Measurements from ENCODE around the gene FAM241B.

FAM241B gene

DNA sequence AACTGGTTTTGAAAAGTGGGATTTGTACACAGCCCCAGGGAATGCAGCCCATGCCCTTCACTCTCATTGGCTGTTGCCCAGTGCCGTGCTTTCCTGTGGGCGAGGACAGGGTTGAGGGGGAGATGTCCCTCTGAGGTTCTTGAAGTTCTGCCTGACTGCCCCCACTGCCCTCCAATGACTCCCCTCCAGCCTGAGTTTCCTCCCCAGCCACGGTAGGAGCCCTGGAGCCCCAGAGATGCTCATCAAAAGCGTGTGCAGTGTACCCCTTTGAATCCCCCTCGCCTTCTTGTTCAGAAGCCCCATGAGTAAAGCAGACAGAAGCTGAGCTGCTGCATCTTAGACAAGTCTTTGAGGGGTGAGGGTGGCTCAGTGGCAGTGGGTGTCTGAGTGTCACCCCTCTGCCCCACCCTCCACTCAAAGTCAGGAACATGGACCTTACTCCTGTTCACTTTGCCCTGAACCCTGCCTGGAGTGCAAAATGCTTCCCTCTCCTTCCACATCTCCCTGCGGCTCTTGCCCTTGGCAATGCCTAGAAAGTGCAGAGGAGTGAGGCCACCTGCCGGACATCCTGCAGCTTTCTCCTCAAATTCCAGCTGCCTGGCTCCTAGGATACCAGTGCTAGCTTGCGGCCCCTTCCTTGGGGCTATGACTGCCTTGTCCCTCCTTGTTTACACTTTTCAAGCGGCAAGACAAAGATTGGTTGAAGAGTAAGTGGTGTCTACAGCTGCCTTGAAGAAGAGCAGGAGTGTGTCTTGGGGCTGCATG, 19.9 kb downstream of the FAM241B start:
- DNase-seq, result no peak

DNA sequence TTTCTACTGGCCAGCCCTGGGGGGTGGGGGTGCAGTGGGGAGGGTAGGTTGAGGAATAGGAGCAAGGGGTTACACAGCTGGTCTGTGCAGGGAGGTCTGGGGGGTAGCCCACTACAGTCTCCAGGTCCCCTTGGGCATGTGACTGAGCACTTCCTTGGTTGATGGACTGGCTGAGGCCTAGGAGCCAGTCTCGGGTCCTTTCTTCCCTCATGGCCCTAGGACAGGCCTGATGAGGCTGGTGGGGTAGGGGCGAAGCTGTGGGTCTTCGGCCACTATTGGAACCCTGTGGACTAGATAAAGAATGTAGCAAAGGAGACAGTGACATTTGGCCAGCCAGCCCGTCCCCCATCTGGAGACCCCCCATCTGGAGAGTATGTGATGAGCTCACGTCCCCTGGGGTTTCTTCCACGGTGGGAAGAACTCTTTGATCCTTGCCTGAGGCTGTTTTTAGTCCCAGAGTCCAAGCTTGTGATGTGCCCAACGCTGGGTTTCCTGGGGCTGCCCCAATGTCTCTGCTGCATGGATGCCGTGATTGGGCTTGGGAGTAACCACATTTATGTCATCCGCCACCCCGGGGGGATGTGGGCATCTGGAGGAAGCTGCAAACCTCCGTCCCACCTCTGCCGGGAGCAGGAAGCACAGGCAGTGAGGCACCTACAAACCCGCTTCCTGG, 20.7 kb downstream of the FAM241B start:
- no peak for DNase-seq

DNA sequence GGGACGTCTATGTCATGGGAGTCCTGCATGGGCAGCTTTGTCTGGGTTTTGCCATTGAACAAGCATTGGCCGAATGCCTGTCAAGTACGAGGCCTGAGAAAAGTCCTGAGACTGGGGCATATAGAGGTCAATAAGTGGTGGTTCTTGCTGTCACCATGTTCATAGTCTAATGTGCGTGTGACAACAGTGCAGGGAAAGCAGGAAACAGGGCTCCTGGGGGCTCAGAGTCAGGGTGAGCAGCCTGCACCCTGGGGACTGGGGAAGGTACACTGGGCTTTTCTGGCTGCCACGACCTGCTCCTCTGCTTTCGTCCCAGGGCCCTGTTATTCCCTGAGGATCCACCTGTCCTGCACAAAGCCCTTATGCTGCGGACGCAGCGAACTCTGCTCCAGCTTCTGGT, 21.3 kb downstream of the FAM241B start:
- no peak for DNase-seq

DNA sequence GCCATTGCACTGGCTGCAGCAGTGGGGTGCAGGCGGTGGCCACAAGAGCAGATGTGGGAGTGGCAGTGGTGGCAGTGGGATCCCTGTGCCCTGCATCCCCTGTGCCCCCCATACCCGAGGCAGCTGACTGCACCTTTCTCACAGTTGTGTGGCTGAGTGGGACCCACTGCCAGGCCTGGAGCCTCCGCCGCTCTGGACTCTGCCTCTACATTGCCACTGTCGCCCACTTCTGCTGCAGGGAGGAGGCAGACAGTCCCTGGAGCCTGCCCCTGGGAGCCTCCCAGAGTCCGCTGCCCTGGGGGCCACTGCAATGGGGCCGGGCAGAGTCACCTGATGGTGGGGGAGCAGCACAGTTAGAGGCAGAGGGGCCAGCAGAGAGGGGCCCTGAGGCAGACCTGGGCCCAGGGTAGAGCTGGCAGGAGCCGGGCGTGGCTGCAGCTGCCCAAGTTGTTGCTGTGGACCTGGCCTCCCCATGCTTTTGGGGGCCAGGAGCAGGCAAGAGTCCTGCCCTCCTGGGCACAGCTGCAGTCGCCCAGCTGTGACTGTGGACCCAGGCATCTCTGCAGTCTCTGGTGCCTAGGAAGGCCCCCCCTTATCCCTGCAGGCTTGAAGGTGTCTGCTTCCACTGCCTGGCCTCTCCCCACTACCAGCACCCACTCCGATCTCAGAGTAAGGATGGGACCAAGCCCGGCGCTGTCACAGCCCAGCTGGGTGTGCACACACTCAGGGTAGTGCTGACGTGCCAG, 22.2 kb downstream of the FAM241B start:
- DNase-seq, result no peak

DNA sequence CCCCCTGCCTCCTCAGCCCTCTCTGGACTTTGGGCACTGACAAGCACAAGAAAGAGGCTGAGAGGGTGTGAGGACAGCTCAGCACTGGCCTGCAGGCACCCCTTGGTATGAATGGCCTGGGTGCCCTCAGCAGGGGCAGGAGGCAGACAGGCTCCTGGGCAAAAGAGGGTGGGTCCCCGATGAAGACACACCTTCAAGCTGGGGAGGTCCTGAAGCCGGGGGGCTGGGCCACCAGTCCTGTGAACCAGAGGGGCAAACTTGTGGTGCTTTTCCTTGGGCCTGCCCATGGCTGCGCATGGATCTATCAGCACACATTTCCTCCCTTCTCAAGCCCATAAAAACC, 22.8 kb downstream of the FAM241B start:
- no peak for DNase-seq

DNA sequence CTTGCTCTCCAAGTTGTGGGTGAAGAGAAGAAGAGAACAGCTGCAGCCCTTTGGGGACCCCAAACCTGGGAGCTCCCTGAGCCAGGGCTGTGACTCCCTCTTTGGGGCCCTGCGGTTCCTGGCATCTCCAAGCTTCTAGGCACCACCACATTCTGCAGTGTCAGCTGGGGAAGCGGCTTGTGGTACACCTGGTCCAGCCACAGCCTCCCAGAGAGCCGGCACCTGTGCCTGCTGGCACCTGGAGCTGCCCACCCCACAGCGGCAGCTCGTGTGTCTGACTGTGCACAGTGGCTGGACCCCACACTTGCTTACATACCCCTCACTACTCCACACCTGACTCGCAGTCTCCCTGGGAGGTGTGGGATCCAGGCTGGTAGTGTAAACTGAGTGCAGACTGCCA, 23.5 kb downstream of the FAM241B start:
- no peak for DNase-seq

DNA sequence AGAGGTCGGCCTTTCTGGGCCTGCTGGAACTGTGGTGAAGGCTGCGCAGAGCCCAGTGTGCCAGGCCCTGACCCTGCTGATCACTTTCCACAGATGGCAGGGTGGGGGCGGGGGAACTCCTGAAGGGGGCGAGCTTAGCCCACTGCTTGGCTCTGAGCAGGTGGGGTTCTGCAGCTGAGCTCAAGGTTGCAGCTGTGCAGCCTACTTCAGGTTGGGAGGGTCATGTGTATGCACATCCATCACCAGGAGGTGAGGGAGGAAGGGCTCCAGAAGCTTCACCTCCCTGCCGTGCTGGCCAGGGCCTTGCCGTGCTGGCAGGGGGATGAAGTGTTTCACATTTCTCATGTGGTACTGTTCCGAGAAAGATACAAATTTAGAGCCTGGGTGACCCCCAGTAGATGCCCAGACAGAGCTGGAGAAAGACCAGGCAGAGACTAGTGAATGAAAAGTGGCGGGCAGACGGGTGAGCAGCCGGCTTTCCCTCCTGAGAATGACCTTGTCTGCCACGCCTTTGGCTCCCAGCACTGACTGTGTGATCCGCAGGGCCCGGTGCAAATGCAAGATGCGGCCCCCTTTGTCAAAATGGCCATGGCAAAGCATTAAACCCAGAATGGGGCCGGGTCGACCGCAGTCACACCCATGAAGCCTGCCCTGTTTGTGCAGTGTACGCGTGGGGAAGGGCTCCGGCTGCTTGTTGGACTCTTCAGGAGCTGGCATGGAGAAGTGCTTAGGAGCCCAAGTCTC, 25.2 kb downstream of the FAM241B start:
- no peak for DNase-seq

DNA sequence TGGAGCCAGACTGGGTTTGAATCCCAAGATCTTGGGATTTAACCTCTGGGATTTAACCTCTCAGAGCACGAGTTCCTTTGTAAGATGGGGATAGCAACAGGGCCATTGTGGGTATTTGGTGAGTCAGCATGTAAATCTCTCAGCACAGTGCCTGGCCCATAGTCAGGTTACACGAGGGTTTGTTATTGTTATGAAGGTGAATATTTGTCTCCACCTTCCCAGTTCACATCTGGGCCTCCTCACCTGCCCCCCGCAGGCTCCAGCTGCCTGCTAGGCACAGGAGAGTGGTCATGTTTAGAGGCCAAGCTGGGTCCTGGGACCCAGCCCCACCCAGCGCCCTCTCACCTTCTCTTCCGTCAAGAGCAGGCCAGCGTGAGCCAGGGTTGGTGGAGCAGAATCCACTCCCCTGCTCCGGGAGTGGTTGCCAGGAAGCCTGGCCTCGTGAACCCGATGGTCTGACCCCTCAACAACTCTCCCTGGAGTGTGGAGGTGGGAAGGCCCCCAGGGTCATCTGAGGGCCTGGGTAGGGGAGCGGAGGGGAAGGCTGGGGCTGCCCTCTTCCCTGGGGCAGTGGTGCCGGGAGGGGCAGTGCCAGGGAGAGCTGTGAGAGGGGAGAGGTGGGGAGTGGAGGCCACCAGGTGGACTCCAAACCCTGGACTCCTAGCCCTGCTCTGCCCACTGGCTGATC, 26.0 kb downstream of the FAM241B start:
- DNase-seq, result no peak

DNA sequence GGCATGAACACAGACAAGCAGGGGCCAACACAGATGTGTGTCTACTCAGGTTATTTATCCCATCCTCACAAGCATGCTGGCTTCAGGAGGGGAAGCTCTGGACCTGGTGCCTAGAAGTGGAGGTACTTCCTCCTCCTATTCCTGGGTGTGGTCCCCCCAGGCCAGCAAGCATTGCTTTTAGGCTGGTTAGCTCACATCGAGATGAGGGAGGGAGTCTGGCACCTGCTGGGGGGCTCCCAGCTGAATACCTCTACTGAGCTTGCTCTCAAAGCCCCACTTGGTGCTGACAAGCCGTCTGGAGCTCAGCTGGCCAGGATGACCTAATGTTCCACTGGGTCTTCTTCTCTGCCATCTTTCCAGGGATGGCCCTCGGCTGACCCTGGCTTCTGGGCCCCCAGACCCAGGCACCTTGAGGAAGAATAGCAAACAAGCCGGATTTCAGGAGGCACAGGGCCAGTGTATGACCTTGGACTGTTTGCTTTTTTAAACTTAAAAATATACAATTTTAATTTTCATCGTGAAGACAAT, 26.8 kb downstream of the FAM241B start:
- DNase-seq, result no peak

DNA sequence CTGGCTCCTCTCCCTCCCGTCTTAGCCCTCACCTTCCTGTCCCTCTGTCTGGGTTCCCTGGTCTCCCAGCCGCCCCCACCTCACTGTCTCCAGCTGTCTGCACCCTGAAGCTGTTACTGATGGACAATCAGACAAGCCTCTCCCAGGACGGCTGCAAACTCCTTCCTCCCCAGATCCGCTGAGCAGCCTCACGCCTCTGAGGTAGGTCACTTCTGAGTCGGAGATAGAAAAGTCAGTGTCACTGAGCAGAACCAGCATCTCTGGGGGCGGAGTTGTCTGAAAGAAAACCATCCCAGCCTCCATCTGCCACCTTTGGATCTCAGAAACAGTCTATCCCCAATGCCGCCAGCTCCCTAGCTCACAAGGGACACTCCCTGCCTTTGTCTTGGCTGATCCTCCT, 27.4 kb downstream of the FAM241B start:
- DNase-seq, result no peak

DNA sequence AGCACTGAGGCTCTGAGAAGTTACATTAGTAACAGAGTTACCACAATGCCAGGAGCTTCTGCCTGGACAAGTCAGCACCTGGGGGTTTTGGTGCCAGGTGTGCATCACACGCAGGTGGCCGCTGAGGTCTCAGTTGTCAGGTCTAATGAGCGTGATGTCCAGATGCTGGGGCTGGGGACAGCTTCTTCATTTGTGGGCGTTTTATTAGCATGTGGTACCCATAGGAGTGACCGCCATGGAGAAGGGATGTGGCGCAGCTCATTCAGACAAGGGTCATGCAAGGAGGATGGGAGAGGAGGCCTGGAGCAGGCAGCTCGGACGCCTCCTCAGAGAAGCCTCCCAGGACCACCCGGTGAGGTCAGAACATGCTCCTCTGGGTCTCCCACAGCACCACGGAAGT, 27.8 kb downstream of the FAM241B start:
- DNase-seq, result no peak

DNA sequence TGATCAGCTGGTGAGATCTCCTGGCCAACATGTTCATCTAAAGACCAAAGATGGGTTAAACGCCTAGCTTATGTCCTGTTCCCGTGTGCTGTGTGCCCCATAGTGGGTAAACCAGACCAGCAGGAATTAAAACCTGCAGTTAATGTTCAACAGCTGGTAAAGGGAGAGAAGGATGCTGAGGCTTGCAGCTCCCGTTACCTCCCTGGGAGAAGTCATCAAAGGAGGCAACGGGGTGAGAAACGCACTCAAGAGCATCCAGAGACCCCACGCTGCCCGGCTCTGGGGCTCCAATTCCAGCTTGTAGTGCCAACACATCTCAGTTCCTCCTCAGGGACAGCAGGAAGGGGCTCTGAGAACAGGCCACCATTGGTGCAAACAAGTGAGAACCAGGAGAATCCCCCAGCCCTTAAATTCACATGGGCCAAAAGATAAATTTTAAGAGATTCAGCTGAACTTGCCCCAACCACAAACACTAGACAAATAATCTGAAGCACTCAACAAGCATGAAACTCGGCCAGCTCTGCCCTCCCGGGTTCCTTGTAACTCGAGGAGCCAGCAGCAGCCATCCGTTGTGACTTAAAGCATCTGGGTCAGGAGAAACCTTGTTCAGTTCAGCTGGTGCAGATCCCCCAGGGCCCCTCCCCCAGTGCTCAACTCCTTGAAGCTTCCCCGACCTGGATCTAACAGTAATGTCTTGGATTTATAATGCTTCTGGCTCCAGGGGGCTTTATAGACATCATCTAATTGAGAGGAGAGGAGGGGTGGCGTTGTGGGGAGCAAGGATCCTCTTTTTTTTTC, 29.4 kb downstream of the FAM241B start:
- DNase-seq, result no peak

DNA sequence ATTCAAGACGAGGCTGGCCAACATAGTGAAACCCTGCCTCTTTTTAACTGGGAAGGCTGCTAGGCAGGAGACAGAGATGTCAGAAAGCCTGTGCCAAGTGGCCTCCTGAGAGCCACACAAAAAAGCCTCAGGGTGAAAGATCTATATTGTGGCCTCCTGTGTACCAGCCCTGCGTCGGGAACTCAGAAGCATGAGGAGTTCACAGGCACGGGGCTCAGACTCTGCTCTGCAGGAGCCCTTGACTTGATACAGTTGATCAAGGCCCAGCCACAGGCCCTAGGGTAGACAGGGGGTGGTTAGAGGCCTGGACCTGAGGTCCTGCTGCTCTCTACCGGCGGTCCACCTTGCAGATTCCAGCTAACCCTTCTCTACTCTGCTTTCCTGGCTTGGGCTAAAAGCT, 30.2 kb downstream of the FAM241B start:
- DNase-seq, result no peak

DNA sequence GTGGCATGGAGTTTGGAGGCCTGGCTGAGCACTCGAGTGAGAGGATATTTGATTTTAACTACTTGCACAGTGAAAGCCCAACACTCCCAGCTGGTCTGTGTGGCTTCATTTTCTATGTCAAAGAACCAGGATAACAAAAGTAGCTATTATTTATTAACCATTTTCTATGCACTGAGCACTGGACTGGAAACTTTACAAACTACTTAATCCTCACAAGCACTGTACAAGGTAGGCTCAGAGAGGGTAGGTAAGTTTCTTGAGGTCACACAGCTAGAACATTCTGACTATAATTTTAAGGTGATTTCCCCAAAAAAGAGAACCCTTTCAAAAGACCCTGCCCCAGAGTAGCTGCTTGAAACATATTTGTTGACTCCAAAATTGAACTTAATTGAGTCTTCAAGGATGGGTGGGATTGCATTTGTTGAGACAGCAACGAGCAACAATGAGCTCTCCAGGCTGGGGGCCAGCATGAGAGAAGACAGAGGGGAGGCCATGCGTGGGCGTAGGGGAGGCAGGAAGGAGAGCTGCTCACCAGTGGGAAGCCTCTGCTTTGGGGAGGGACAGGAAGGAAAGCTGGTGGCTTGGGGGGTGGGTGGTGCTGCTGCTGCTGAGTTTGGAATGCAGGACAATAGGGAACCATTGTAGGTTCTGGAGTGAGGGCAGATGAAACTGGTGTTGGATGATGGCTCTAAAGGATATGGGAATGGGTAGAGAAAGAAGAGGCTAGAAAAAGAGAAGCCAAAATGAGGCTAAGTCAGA, 31.5 kb downstream of the FAM241B start:
- no peak for DNase-seq

DNA sequence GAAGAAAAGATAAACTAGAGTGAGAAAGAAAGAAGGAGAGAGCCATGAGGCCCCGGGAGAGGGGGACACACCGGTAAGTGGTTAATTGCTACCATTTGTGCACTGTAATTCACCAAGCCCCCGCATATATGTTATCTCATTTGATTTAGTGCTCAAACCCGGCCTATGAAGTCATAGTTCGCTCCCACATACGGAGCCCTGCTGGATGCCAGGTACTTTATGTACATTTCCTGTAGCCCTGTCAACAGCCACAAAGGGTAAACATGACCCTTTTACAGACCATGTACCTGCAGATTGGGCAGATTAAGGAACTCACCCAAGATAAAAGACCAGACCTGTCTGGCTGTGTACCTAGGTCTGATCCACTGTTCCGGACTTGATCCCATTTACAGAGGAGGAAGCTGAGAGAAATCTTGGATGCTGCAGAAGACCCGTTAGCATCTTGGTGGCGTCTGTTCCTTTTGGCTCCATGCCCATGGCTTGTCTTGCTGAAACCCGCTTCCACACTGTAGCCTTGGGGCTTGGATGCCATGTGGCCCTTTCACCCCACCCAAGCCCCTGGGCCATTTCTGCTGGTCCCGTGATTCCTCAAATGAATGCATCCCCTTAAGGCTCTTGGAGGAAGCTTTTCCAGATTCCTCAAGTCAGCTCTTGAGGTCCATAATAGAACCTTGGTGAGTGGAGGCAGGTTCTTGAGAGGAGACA, 32.3 kb downstream of the FAM241B start:
- DNase-seq, result no peak

DNA sequence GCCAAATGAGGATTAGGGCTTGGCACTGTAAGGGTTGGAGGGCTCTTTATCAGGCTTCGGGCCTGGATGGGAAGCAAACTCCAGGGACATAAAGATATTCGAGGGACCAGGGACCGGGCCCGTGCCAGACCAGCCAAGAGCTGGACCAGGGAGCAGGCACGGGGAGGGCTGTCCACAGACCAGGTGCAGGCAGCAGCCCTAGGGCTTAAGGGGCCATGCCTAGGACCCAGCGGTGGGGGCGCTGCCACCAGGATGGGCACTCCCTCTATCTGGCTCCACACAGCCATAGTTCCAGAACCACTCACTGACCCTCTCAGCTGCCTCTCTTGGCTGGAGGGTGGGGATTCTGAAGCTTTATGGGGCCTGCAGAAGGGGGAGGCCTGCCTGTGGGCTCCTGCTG, 32.9 kb downstream of the FAM241B start:
- DNase-seq, result no peak

DNA sequence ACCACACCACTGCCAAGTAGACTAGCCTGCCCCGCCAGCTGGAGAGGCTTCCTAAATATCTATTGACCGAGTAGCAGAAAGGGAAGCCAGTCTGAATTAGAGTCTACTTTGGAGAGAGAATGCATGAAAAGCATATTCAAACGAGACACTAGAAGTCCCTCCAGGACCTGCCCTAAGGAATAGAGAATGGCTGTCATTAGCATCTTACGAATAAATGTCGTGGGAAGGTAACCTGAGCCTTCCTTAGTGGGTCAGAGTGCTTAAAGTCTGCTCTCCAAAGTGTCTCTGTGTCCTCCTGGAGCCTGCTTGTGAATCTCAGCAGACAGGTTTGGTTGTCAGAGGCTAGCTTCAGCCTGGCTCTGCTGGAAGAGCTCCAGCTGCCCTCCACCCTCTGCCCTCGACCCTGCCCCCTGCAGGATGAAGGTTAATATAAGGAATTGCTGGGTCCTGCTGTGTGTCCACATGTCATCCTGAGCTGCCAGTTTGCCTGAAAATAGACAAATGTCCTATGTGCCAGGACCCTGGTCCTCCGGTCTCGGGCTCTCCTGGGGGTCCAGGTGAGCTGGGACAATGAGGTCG, 33.4 kb downstream of the FAM241B start:
- DNase-seq, result no peak

DNA sequence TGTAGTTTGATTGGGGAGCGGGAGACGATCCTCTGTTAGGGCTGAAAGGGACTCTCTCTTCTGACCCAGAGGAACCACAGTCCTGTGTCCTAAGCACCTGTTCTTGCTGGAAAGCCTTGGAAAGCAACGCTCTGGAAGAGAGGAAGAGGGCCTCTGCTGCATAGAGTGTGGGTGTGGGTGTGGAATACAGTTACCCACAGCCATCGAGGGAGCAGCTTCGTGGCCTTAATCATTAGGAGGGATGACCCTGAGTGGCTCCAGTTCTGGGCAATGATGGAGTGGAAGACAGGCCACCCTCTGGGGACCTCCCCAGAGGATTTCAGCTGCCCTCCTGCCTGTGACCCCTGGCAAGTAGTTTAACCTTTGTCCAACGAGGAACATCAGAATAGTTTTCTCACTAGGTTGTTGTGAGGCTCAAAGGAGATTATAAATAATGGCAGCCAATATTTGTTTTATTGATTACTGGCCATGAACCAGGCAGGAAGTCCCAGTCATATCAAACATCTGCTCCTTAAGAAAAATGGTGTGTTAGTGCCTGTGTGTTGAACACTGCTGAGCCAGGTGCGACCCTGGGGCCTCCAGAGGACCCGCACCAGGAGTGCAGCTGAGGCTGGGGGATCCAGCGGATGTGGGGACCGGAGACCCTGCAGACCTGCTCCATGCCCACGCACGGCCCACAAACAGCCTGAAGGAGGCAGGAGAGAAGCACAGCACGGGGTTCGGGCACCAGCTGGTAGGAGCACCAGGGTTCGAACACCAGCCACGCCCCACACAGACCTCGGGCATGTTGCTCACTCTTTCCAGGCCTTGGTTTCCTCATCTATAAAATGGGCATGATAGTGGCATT, 35.6 kb downstream of the FAM241B start:
- DNase-seq, result no peak

DNA sequence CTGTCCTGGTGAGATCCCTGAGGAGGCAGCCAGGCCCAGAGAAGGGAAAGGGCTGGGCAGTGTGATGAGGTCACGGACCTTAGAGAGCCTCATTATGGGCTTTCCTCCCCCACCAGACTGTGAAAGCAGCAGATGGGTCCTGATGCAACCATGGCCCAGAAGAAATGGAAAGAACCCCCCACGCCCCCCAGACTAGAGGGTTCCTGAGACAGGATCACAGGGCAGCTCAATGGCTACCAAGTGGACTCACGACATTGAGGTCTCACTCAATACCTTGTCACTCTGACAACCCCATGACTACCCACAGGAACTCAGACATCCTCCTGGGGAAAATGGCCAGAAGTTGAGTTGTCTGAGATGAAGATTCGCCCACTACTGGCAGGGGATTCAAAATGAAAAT, 36.7 kb downstream of the FAM241B start:
- no peak for DNase-seq
